Anterior cingulate cortex (tissue), 58 donors: ENCODE results near the gene CHST12.

Source experiments
- DNase-seq, 58 donors: peaks; one replicate each; lab custom pipeline; 2025; lab: John Stamatoyannopoulos, UW

CHST12 gene

DNA sequence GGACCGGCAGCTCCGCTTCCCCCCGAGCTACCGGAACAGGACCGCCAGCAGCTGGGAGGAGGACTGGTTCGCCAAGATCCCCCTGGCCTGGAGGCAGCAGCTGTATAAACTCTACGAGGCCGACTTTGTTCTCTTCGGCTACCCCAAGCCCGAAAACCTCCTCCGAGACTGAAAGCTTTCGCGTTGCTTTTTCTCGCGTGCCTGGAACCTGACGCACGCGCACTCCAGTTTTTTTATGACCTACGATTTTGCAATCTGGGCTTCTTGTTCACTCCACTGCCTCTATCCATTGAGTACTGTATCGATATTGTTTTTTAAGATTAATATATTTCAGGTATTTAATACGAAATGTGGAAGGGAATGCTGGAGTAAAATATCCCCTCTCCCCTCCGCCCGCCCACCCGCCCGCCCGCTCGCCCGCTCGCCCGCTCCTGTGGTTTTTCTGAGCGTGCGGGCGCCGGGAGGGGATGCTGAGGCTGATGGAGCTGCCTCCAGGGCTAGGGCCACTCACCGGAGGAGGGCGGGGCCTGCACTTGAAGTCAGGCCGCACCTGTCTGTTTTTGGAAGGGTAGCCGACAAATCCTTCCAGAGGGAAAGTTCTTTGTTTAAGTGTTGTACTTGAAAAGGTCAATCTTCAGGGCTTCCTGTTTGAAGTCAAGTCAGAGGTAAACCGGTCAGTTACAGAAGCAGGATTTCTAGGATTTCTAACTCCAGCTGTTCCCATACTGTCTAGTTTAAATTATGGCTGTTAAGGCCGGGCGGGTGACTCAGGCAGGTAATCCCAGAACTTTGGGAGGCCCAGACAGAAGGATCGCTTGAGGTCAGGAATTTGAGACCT lies 30.5 kb downstream of the CHST12 start:
- DNase-seq, result no peak

DNA sequence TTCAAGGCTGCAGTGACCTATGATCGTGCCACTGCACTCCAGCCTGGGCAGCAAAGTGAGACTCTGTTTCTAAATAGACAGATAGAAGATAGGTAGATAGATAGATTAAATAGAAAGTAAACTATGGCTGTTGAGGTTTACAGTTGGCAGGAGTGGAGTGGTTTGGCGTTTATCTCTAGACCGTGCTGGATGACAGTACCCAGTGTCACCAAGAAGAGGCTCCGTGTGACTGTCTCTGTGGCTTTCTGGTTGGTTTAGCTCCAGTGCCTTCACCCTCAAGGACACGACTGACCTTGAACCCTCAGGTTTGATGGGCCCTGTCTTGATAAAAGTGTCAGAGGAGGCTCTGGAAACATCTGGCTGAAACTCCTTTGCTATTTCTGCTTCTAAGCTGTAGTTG lies 31.7 kb downstream of the CHST12 start:
- DNase-seq, result no peak

- DNase-seq, result no peak
These were observed 33.1 kb downstream of the CHST12 start for GRCh38 chr7:2436341-2437104.

DNA sequence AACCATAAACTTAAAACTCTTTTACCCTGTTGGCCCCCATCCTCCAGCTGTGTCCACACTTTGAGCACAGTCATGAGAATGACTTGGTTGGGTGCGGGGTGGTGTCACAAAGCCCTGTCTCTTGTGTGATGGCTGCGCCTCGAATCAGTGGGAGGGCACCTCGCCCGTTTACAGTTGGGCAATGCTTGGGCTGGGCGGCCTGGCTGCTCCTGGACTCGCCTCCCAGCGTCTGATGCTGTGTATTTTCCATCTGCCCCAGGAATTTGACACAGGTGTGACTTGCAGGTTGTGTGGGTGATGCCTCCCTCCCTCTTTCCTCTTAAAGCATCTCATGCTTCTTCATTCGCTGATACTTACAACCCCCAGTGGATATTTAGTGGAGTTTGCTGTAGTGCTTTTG lies 33.7 kb downstream of the CHST12 start:
- DNase-seq, result no peak

- DNase-seq, result no peak
These were observed 34.2 kb downstream of the CHST12 start for GRCh38 chr7:2437537-2438148.

GRCh38 chr7:2438186-2438585 lies 34.8 kb downstream of the CHST12 start:
- DNase-seq, result no peak

- DNase-seq, result no peak
These were observed 35.4 kb downstream of the CHST12 start for GRCh38 chr7:2438775-2439174.

- no peak for DNase-seq
These were observed 37.3 kb downstream of the CHST12 start for GRCh38 chr7:2440608-2441245.

DNA sequence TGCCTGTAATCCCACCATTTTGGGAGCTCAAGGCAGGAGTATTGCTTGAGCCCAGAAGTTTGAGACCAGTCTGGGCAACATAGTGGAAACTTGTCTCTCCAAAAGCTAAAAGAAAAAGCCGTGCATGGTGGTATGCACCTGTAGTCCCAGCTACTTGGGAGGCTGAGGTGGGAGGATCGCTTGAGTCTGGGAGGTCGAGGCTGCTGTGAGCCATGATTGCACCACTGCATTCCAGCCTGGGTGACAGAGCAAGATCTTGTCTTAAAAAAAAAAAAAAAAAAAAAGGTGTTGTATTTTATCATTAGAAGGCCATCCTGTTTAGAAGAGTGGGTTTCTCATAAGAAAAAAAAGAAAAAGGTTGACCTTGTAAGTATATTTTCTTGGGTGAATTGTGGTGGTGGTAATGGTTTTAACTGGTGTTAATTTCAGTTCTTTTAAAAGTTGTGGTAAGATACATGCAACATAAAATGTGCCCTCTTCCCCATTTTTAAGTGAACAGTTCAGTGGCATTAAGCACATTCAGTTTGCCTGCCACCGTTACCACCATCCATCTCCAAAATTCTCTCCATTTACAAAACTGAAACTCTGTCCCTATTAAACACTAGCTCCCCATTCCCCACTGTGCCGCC lies 38.1 kb downstream of the CHST12 start:
- DNase-seq, result no peak

DNA sequence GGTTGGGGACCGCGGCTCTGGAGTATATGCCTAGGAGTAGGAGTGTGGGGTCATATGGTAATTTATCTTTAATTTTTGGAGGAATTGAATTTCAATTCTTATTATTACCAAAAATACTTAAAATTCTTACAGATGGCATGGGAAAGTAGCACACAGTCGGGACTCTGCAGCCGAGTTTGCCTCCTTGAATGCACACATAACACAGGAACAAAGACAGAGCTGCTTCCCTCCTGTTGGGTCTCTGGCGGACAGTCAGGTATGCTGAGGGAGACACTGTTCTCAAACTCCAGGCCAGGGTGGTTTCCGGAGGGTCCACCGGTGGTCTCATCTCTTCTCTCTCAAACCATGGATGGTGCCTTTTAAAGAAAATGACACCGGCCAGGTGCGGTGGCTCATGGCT lies 40.1 kb downstream of the CHST12 start:
- no peak for DNase-seq

DNA sequence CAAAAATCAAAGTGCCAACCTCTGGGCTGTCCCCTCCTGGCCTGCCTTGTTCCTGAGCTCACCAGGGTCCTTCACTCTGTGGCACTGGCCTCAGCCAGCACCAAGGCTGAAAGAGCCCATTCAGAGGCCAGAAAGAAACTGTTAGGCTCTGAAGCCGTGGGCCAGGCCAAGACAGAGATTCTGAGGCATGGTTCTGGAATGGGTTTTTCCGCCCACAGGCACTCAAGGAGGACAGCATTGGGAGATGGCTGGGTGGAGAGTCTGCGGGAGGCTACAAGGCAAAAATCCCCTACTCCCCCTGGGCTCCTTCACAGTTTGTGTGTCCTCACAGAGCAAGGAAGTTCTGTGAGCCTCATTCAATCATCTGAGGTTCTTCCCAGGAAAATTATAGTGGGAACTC lies 41.1 kb downstream of the CHST12 start:
- DNase-seq, result peak in 18 of 58 donors; percentile 10 to 65 (median 30)

GRCh38 chr7:2445047-2445446 lies 41.6 kb downstream of the CHST12 start:
- DNase-seq, result peak in 6 of 58 donors; percentile 6 to 43 (median 29)

DNA sequence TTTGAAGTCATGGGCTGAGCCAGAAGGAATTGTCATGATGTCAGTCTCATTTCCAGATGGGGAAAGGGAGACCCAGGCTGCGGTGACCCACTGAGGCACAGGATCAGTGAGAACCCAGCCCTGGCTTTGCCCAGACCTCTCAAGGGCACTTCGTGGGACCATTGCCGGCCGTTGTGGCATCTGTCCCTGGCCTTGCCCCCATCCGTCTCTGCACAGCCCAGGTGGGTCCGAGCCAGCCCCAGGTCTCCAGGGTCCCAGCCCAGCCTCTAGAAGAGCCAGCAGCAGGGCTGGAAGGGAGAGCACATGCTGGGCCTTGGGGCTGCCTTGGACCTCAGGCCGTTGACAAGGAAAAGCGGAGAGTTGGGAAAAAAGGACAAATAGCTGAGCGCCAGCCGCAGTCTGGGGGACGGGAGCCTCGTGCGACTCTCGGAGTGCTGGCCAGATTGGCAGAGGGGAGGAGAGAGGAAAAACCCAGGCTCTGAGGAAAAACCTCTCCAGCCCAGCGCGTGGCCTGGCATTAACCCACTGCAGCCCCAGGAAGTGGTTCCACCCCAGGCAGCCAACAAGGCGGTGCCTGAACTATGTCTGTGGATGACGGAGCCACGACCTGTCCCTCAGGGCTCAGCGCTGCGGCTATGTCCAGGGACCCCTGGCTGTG lies 42.6 kb downstream of the CHST12 start:
- DNase-seq, result peak in 37 of 58 donors; percentile 19 to 79 (median 48)

- DNase-seq, result no peak
These were observed 43.3 kb downstream of the CHST12 start for GRCh38 chr7:2446676-2447075.

- no peak for DNase-seq
These were observed 47.0 kb downstream of the CHST12 start for GRCh38 chr7:2450198-2451107.

DNA sequence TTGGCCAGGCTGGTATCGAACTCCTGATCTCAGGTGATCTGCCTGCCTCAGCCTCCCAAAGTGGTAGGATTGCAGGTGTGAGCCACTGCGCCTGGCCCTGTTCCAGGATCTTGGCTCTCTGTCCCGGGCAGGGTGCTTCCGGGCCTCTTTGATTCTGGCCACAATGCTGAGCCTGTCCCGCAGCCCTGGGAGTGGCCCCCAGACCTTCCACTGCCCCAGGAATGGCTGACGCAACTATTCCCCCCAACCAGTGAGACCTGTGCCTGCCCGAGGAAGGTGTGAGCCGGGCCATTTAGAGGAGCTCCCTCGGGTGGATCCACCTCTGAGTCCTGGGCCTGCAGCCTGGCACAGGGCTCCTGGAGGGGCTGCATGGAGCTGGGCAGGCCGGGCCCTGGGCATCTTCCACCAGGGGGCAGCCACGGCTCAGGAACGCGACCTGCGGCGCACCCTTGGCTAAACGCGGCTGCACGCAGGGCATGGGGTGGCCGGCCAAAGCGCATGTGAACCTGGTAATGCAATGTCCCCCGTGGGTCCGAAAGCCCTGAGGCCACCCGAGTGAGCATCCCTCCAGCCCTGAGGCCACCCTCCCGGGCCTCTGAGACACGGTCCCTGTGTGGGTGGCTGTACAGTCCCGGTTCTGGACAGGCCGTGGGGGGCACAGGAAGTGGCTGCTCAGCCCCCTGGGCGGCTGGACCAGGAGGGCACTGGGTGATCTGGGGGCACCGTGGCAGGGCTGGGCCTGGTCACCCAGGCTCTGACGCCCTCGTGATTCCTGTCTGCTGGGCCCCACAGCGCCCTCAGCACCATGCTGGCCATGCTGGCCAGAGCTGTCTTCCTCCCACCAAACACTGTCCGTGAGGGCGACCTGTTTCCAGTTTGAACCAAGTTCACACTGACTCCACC lies 48.0 kb downstream of the CHST12 start:
- peak in 53 of 58 donors; percentile 19 to 83 (median 64) for DNase-seq

DNA sequence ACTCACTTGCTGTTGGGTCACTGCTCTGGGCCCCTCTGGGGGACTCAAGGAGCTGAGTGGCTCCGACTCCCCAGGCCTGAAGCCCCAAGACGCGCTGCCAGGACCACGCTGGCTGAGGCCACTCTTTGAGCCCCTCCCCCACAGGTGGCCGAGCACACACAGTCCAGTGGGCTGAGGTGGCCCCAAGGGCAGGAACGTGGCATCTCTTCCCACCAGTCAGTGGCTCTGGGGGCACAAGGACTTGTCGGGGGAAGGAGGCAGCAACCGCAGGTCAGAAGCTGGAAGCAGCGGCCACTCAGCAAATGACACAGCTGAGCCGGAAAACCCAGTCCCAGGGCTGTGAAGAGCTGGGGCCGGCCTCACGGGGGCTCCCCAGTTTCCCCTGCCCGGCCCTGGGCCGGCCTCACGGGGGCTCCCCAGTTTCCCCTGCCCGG lies 48.7 kb downstream of the CHST12 start:
- DNase-seq, result peak in 3 of 58 donors; percentile 41 to 51 (median 43)
